ENCODE data around the gene ITGA11. TPM values are rescaled to one million over a fixed set of nuclear protein-coding genes. Genes with fewer than 3 reads are reported as not detected.

The ITGA11 gene
- total RNA-seq, 3 donors from 2014 or later: 7.8 to 8.5 (median 7.9) TPM

DNA sequence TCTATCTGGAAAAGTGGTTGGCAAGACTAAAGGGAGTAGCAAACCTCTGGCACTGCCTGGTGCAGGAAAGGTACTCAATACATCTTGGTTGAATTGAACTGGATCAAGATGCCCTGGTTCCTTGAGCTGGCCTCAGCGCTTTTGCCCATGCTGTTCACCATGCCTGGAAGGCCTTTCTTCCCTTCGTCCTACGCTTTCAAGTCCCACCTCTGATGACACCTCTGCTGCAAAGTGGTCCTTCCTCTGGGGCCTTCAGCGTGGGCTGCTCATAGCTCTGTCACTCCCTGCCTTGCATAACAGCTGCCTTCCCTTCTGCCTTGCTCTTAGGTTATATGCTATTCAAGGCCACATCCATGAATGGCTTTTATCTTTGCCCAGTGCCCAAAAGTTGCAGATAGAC is 23.0 kb downstream of the ITGA11 start:
- no peaks in the 10 kb centered on the region for H3K36me3 ChIP-seq
- TF ChIP-seq POLR2AphosphoS5 (IDR thresholded peaks at IDR 0.05) (no peak), POLR2A (IDR thresholded peaks at IDR 0.05) (no peak)
- TF ChIP-seq, protein P1, sequence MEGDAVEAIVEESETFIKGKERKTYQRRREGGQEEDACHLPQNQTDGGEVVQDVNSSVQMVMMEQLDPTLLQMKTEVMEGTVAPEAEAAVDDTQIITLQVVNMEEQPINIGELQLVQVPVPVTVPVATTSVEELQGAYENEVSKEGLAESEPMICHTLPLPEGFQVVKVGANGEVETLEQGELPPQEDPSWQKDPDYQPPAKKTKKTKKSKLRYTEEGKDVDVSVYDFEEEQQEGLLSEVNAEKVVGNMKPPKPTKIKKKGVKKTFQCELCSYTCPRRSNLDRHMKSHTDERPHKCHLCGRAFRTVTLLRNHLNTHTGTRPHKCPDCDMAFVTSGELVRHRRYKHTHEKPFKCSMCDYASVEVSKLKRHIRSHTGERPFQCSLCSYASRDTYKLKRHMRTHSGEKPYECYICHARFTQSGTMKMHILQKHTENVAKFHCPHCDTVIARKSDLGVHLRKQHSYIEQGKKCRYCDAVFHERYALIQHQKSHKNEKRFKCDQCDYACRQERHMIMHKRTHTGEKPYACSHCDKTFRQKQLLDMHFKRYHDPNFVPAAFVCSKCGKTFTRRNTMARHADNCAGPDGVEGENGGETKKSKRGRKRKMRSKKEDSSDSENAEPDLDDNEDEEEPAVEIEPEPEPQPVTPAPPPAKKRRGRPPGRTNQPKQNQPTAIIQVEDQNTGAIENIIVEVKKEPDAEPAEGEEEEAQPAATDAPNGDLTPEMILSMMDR (IDR thresholded peaks at IDR 0.05): no peak
- H3K27ac ChIP-seq: no peak overlapping the region
- no peak overlapping the region for H3K4me3 ChIP-seq
- H3K9me3 ChIP-seq: no peaks in the 10 kb centered on the region
- H3K27me3 ChIP-seq: no peaks in the 10 kb centered on the region
- intact Hi-C loops (cut with DNase I; ENCODE audit: low total_unique reads): no loop called here
- DNase-seq (ENCODE audit: low spot score in 2 of 2): peak in 1 of 2 donors; percentile 7
- no peaks in the 10 kb centered on the region for H3K4me1 ChIP-seq

- Histone ChIP-seq H3K9me3 (no peaks in the 10 kb centered on the region), H3K36me3 (no peaks in the 10 kb centered on the region), H3K27me3 (no peaks in the 10 kb centered on the region), H3K27ac (peak overlapping the region in 1 of 2 donors; percentile 48), H3K4me1 (no peaks in the 10 kb centered on the region), H3K4me3 (no peak overlapping the region)
- DNase-seq (ENCODE audit: low spot score in 2 of 2): peak in 1 of 2 donors; percentile 1
- TF ChIP-seq POLR2A (IDR thresholded peaks at IDR 0.05) (no peak), POLR2AphosphoS5 (IDR thresholded peaks at IDR 0.05) (no peak)
- TF ChIP-seq, protein P1 (IDR thresholded peaks at IDR 0.05): no peak
- intact Hi-C loops (cut with DNase I; ENCODE audit: low total_unique reads): no loop called here
Measured at GRCh38 chr15:68407886-68408881, 23.8 kb downstream of the ITGA11 start.

DNA sequence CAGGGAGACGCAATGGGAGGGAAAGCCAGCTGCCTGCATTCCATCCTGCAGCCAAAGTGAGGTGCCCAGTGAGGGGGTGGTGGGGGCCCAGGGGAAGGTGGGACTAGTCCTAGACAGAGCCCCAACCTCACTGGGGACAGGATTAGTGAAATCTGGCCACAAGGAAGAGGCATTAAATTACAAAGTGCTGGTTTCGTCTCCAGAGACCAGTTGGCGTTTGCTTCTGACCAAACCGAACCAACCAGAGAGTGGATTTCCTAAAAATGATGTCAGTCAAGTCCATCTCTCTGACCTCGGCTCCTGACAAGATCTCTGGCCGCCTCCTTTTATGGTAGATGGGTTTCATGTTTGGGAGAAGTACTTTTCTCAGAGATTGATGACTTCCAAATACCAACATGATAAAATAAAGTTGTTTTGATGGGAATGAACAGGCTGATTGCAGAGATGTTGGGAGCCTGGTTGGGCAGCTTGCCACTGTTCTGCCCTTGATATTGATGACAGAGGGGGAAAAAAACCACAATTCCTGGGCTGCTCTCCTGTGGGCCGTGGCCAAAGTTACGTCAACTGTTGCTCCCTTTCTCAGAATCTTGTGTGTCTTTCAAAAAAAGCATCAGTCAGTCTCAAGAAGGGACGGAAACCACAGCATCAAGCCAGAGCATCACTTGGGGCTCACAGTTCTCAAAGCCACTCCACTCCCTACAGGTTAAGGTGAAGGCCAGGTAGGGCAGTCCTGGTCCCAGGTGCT is 24.6 kb downstream of the ITGA11 start:
- H3K4me1 ChIP-seq: no peaks in the 10 kb centered on the region
- H3K4me3 ChIP-seq: no peak overlapping the region
- no peaks in the 10 kb centered on the region for H3K9me3 ChIP-seq
- peak in 1 of 2 donors; percentile 14 for DNase-seq (ENCODE audit: low spot score in 2 of 2)
- intact Hi-C loops (cut with DNase I; ENCODE audit: low total_unique reads): no loop called here
- H3K36me3 ChIP-seq: no peaks in the 10 kb centered on the region
- TF ChIP-seq, protein P1 (IDR thresholded peaks at IDR 0.05): no peak
- TF ChIP-seq POLR2AphosphoS5 (IDR thresholded peaks at IDR 0.05) (no peak), POLR2A (IDR thresholded peaks at IDR 0.05) (no peak)
- peak overlapping the region in 1 of 2 donors; percentile 48 for H3K27ac ChIP-seq
- H3K27me3 ChIP-seq: no peaks in the 10 kb centered on the region

GRCh38 chr15:68405378-68406250 is 26.3 kb downstream of the ITGA11 start:
- no peak for TF ChIP-seq POLR2A (IDR thresholded peaks at IDR 0.05)
- TF ChIP-seq, protein P1 (IDR thresholded peaks at IDR 0.05): no peak
- no peak for TF ChIP-seq POLR2AphosphoS5 (IDR thresholded peaks at IDR 0.05)
- Histone ChIP-seq H3K27ac (no peak overlapping the region), H3K36me3 (no peaks in the 10 kb centered on the region), H3K27me3 (no peaks in the 10 kb centered on the region), H3K4me1 (no peaks in the 10 kb centered on the region), H3K4me3 (no peak overlapping the region), H3K9me3 (no peaks in the 10 kb centered on the region)
- peak in 1 of 2 donors; percentile 10 for DNase-seq (ENCODE audit: low spot score in 2 of 2)
- intact Hi-C loops (cut with DNase I; ENCODE audit: low total_unique reads): no loop called here

Measured in breast epithelium (tissue), 4 donors.